G401 (cell line): ENCODE measurements around the gene SLC25A25. TPM values are rescaled to one million over a fixed set of nuclear protein-coding genes. Genes with fewer than 3 reads are reported as not detected.
"Not testable (repeated sequence)": the region's sequence is repeated elsewhere in the genome, so short reads cannot be mapped to it uniquely, and the experiment has no call there.

Experiments
- DNase-seq: peaks from one replicate; pipeline ENCODE4 v3.0.0-alpha.2; 2015; ENCODE audit warnings: low spot score
- in situ Hi-C: cut with HindIII; loops from 2 replicates; pipeline ENCODE4 v1.10.0; 2016; ENCODE audit warnings: low sequenced_read_pairs, mixed read lengths
- total RNA-seq: library from RNA; depleted of rRNA; stranded (reverse); fragments of >200 nt; shearing (Covaris generic); gene quantifications from 2 replicates; pipeline ENCODE4 v1.2.3, GENCODE V29; 2014

The SLC25A25 gene
- total RNA-seq, 1 experiment from 2014 or later: 29.0 TPM

DNA sequence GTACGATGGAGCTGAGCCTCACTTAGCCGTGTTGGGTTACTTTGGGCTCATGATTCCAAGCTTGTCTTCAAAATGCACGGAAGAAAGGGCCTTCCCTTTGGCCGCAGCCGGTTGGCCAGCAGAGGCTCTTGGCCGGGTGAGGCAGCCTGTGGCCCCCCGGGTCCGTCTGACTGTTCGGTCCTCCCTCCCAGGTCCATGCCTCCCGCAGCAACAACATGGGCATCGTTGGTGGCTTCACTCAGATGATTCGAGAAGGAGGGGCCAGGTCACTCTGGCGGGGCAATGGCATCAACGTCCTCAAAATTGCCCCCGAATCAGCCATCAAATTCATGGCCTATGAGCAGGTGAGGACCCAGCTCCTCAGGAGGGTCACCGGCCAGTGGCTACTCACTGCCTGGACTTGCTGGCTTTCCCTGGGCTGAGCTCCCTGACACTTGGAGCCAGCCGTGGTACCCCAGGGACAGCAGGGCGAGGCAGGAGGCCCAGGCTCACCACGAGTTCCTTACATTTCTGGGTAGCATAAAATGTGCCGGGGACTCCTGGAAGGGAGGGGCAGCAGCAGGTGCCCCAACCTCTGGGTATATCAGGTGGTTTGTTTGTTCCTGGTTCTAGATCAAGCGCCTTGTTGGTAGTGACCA, 37.6 kb downstream of the SLC25A25 start:
- no peak for DNase-seq
- in situ Hi-C loops: no loop called here

DNA sequence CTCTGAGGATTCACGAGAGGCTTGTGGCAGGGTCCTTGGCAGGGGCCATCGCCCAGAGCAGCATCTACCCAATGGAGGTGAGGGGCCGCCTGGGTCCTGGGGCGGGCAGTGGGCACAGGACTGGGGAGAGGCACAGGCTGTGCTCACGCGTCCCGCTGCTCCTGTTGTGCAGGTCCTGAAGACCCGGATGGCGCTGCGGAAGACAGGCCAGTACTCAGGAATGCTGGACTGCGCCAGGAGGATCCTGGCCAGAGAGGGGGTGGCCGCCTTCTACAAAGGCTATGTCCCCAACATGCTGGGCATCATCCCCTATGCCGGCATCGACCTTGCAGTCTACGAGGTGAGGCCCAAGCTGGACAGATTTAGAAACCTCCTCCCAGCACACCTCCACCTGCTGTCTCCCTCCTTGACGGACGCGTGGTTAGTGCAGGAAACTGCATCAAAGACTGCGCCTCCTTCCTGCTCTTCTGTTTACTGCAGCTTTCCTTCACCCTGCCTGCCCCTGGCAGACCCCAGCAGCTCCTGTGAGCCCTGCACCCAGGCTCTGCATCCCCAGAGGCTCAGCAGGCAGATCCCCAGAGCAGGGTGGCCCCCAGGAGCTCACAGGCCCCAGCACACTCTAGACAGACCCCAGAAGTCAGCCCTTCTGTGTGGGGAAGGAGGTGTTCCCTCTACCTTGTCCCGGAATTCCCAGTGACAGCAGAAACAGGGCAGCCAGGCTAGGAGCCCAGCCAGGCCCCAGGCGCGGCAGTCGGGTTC, 38.3 kb downstream of the SLC25A25 start:
- DNase-seq: no peak
- in situ Hi-C loops: no loop called here

DNA sequence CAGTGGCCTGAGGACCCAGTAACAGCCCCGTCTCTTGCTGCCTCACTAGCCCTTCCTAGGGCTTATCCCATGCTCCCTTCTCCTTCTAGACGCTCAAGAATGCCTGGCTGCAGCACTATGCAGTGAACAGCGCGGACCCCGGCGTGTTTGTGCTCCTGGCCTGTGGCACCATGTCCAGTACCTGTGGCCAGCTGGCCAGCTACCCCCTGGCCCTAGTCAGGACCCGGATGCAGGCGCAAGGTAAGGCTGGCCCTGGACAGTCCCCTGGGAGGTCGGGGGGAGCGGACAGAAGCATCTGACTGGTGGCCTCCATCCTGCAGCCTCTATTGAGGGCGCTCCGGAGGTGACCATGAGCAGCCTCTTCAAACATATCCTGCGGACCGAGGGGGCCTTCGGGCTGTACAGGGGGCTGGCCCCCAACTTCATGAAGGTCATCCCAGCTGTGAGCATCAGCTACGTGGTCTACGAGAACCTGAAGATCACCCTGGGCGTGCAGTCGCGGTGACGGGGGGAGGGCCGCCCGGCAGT, 39.0 kb downstream of the SLC25A25 start:
- DNase-seq: no peak
- in situ Hi-C loops: no loop called here

DNA sequence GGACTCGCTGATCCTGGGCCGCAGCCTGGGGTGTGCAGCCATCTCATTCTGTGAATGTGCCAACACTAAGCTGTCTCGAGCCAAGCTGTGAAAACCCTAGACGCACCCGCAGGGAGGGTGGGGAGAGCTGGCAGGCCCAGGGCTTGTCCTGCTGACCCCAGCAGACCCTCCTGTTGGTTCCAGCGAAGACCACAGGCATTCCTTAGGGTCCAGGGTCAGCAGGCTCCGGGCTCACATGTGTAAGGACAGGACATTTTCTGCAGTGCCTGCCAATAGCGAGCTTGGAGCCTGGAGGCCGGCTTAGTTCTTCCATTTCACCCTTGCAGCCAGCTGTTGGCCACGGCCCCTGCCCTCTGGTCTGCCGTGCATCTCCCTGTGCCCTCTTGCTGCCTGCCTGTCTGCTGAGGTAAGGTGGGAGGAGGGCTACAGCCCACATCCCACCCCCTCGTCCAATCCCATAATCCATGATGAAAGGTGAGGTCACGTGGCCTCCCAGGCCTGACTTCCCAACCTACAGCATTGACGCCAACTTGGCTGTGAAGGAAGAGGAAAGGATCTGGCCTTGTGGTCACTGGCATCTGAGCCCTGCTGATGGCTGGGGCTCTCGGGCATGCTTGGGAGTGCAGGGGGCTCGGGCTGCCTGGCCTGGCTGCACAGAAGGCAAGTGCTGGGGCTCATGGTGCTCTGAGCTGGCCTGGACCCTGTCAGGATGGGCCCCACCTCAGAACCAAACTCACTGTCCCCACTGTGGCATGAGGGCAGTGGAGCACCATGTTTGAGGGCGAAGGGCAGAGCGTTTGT, 39.6 kb downstream of the SLC25A25 start:
- DNase-seq: no peak
- in situ Hi-C loops: no loop called here

DNA sequence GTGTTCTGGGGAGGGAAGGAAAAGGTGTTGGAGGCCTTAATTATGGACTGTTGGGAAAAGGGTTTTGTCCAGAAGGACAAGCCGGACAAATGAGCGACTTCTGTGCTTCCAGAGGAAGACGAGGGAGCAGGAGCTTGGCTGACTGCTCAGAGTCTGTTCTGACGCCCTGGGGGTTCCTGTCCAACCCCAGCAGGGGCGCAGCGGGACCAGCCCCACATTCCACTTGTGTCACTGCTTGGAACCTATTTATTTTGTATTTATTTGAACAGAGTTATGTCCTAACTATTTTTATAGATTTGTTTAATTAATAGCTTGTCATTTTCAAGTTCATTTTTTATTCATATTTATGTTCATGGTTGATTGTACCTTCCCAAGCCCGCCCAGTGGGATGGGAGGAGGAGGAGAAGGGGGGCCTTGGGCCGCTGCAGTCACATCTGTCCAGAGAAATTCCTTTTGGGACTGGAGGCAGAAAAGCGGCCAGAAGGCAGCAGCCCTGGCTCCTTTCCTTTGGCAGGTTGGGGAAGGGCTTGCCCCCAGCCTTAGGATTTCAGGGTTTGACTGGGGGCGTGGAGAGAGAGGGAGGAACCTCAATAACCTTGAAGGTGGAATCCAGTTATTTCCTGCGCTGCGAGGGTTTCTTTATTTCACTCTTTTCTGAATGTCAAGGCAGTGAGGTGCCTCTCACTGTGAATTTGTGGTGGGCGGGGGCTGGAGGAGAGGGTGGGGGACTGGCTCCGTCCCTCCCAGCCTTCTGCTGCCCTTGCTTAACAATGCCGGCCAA, 40.4 kb downstream of the SLC25A25 start:
- in situ Hi-C loops: no loop called here
- DNase-seq: no peak

DNA sequence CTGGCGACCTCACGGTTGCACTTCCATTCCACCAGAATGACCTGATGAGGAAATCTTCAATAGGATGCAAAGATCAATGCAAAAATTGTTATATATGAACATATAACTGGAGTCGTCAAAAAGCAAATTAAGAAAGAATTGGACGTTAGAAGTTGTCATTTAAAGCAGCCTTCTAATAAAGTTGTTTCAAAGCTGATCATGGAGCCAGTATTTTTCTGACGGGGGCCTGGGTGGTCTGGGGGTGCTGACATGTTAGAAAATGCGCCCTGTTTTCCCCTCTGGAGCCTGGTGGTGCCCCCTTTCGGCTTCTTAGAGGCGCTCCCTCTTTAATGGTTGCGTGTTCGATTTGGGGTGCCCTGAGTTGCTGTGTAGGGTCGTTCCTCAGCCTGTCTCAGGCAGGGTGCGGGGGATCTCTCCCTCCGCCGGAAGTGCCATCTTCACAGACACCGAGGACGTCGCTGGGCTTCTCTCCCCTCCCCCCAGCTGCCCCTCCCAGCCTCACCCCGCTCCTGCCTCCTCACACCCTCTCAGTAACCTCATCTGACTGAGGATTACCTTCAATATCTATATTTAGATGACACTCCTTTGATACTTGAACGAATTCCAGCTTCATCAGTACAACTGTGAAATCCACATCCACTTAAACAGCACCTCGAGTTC, 41.1 kb downstream of the SLC25A25 start:
- in situ Hi-C loops: no loop called here

DNA sequence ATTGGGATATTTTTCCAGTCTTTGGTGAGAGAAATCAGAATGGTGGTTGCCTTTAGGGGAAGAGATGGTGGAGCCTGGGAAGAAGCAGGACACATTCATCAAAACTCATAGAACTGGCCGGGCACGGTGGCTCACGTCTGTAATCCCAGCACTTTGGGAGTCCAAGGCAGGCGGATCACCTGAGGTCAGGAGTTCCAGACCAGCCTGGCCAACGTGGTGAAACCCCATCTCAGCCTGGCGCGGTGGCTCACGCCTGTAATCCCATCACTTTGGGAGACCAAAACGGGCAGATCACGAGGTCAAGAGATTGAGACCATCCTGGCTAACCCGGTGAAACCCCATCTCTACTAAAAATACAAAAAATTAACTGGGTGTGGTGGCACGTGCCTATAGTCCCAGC, 43.7 kb downstream of the SLC25A25 start:
- in situ Hi-C loops, DNase-seq: not testable (repeated sequence)

More for the DNA sequence above, 41.1 kb downstream of the SLC25A25 start:
- DNase-seq: no peak

DNA sequence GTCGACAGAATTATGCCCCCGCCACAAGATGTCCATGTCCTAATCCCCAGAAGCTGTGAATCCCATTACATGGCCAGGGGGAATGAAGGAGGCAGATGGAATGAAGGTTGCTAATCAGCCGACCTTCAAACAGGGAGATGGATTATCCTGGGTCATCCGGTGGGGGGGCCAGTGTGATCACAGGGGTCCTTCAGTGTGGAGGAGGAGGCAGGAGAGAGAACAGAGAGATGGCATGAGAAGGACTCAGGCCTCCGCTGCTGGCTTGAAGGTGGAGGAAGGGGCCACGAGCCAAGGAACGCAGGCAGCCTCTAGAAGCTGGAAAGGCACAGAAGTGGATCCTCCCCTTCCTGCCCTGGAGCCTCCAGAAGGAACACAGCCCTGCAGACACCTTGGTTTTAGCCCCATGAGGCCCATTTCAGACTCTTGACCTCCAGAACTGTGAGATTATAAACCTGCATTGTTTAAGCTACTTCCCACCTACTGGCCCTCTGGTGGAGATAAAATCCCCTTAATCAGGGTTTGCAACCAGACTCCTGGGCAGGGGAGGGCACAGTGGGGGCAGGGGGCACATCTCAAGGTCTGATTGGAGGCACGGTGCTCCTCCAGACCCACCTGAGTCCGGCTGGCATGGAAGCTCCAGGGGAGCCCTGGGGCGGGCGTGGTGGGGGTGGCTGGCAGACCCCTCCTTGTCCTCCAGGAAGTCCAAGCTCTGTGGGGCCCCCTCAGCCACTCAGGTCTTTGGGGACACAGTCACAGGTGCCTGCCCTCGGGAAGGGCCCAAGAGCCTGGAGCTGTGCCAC, 45.7 kb downstream of the SLC25A25 start:
- in situ Hi-C loops: no loop called here

DNA sequence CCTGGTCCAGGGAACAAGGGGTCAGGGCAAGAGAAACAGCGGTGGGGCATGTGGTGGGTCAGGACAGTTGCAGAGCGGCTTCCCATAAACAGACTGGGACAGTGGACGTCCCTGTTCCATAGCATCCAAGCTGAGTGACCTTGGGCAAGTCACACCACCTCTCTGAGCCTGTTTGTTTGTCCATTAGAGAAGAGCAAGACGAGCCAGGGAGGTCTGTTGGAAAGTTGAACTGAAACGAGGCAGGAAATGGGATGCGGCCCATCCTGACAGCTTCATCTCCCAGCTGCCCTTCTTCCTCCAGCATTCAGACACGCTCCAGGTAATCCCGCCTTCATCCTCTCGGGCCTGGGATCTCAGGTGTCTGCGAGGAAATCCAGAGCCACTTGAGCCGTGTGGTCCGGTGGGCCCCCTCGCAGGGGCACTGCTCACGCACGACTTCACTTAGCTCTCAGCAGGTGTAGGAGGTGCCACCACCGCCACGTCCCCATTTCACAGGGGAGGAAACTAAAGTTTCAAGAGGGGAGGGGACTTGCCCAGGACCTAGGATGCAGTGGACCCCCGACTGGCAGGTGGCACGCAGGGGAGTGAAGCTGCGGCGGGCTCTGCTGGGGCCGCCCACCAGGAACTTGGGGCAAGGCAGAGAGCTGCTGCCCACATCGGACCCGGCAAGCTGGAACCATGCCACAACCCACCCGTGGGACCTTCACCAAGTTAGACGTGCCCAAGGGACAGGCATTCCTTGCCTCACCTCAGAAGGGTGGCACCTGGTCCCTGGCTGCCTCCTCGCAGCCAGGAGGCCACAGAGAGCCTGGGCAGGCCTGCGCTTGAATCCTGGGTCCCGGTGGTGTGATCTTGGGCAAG, 46.5 kb downstream of the SLC25A25 start:
- no peak for DNase-seq
- in situ Hi-C loops: no loop called here

More for the DNA sequence above, 45.7 kb downstream of the SLC25A25 start:
- no peak for DNase-seq

DNA sequence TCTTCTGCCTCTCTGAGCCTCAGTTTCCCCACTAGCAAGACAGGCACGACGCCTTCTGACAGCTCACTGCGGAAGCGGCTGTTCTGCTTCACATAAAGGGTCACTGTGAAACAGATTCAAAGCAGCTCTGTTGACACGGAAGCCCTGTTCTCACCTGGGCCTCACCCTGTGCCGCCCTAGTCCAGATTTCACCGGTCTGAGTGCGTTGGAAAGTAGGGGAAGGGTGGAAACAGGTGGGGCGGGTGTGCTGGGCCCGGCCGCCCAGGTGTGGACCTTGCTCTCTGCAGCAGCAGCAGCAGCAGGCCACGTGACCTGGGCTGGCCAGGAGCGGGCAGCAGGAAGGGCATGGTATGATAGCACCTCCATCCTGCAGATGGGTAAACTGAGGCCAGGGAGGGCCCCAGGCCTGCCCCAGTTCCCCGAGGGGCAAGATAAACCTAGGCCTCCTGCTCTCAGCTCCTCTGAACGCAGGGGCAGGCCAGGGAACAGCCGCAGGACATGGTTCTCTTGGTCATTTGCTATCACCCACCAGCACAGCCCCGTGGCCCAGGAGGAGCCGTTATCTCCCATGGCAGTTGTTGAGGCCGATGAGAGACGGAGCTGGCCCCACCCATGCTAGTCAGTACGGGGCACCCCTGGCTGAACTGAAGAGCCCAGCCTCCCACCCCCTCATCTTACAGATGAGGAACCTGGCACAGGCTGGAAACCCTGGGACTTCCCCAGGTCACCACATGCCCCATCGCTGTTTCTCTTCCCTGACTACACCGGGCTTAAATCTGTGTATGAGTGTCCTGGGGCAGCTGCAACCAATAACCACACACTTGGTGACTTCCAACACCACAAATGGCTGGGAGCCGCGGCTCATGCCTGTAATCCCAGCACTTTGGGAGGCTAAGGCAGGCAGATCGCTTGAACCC, 47.4 kb downstream of the SLC25A25 start:
- no peak for DNase-seq
- in situ Hi-C loops: no loop called here

DNA sequence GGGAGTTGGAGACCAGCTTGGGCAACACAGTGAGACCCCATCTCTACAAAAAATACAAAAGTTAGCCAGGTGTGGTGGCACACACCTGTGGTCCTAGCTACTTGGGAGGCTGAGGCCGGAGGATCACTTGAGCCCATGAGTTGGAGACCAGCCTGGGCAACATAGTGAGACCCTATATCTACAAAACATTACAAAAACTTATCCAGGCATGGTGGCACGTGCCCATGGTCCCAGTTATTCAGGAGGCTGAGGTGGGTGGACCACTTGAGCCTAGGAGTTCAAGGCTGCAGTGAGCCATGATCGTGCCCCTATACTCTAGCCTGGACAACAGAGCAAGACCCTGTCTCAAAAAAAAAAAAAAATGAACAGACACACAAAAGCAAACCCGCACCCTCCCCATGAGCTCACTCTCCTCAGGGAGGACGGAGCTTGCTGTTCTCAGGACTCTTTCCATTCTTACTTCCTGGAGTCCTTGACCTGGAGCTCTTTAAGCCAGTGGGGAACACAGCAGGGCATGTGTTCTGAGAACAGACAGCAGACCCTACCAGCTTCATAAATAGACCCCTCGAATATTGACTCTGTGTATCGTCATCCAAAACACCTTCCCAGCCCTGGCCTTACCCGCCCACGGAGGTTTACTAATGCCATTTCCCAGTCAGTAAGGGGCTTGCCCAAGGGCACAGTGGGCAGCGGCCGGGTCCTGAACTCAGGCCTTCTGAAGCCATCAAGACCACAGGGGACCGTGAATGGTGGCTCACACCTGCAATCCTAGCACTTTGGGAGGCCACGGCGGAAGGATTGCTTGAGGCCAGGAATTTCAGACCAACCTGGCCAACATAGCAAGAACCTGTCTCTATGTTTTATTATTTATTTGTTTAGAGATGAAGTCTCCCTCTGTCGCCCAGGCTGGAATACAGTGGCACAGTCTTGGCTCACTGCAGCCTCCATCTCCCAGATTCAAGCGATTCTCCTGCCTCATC, 48.4 kb downstream of the SLC25A25 start:
- in situ Hi-C loops: no loop called here
- DNase-seq: no peak

DNA sequence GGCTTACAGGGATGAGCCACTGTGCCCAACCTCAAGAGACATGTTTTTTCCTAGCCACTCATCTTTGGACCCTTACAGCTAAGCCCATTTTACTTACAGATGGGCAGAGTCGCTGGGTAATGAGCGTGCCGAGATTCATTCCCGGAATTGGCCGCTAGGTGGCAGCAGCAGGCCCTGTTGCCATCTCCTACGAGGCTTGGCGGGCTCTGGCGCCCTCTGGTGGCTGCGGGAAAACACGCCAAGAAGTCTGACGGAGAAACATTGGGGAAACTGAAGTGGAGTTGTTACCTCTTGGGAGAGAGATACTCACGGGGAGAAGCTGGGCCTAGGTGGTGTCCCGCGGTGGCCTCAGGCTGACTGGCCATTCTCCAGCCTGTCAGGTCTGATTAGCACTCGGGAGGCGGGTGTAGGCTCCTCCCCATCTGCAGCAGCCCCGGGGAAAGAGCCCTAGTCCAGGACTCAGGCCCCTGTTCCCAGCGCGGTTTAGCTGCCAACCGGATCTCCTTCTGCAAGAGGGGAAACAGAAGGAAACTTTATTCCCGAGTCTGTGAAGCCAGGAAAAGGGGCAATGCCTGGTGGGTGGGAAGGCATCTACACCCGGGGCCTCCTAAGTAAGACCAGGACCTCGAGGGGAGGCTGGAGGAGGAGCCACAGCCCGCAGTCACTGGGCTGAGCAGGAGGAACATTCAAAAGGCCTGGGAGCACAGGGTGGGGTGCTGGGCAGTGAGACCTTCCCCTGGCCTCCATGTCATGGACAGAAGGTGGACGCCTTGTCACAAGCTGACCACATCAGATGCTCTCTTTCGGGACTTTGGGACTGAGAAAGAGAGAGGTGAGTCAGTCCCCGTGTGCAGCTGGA, 49.8 kb downstream of the SLC25A25 start:
- in situ Hi-C loops: no loop called here
- DNase-seq: peak; percentile 92

DNA sequence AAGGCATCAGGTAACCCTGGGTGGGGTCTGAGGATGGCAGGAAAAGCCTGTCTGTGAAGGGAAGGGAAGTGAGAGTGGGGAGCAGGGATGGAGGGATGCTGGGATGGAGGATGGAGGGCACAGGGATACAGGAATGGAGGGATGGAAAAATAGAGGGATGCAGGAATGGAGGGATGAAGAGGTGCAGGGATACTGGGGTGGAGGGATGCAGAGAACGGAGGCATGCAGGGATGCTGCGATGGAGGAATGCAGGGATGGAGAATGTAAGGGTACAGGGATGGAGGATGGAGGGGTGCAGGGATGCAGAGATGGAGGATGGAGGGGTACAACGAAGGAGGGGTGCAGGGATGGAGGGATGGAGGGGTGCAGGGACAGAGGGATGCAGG, 50.4 kb downstream of the SLC25A25 start:
- no peak for DNase-seq
- in situ Hi-C loops: no loop called here
